CD8-positive, alpha-beta memory T cell (primary cell): Measurements from ENCODE around the gene NSD1. TPM values are rescaled to one million over a fixed set of nuclear protein-coding genes. Genes with fewer than 3 reads are reported as not detected.

Experiments
- CTCF ChIA-PET: fragments of 350-600 bp; sonication (Branson Sonifier 250); formaldehyde crosslinking; loops from one replicate; lab custom pipeline; 2021; ENCODE audit warnings: antibody characterized with exemption; lab: Charles Lee
- POLR2A ChIA-PET: fragments of 350-600 bp; sonication (Branson Sonifier 250); formaldehyde crosslinking; loops from one replicate; lab custom pipeline; 2021; ENCODE audit warnings: antibody characterized with exemption; lab: Charles Lee
- DNase-seq, 5 donors: peaks; one replicate each; pipeline versions ENCODE4 v3.0.0 to v3.0.0-alpha.2; 2020 to 2022; ENCODE audit warnings: mixed read lengths in 1 of 5
- H3K27ac ChIP-seq: one replicate; pipeline ENCODE4 v1.7.0; 2013; ENCODE audit warnings: low read depth, mild to moderate bottlenecking, low read length, moderate library complexity
- H3K27me3 ChIP-seq: 2 replicates; pipeline ENCODE4 v1.7.0; 2013; ENCODE audit warnings: low read length, mild to moderate bottlenecking; ENCODE audit not compliant: insufficient read depth, poor library complexity, severe bottlenecking
- H3K36me3 ChIP-seq: 2 replicates; pipeline ENCODE4 v1.7.0; 2013; ENCODE audit warnings: mild to moderate bottlenecking, low read length, moderate library complexity; ENCODE audit not compliant: insufficient read depth
- H3K4me1 ChIP-seq: 2 replicates; pipeline ENCODE4 v1.7.0; 2013; ENCODE audit warnings: mild to moderate bottlenecking, low read length, moderate library complexity; ENCODE audit not compliant: insufficient read depth
- H3K4me3 ChIP-seq: 2 replicates; pipeline ENCODE4 v1.7.0; 2013; ENCODE audit warnings: mild to moderate bottlenecking, low read length
- H3K9me3 ChIP-seq: 2 replicates; pipeline ENCODE4 v1.7.0; 2013; ENCODE audit warnings: mild to moderate bottlenecking, low read length
- H3K27ac Mint-ChIP-seq, 8 donors: one replicate each; pipeline ENCODE4 v1.8.0; 2020 to 2021; ENCODE audit warnings: mixed read lengths in 8 of 8, mild to moderate bottlenecking in 6 of 8, inconsistent platforms in 3 of 8, moderate library complexity in 3 of 8
- H3K27me3 Mint-ChIP-seq, 2 donors: one replicate each; pipeline ENCODE4 v1.8.0; 2020 to 2021; ENCODE audit warnings: mixed read lengths in 2 of 2, mild to moderate bottlenecking in 1 of 2, moderate library complexity in 1 of 2
- H3K36me3 Mint-ChIP-seq, 3 donors: one replicate each; pipeline ENCODE4 v1.8.0; 2020 to 2021; ENCODE audit warnings: mixed read lengths in 3 of 3, inconsistent platforms in 1 of 3, mild to moderate bottlenecking in 1 of 3
- H3K4me1 Mint-ChIP-seq, 3 donors: one replicate each; pipeline ENCODE4 v1.8.0; 2020 to 2021; ENCODE audit warnings: mixed read lengths in 3 of 3, inconsistent platforms in 1 of 3, mild to moderate bottlenecking in 1 of 3
- H3K4me3 Mint-ChIP-seq, 7 donors: one replicate each; pipeline ENCODE4 v1.8.0; 2020 to 2021; ENCODE audit warnings: mixed read lengths in 7 of 7, mild to moderate bottlenecking in 6 of 7, moderate library complexity in 4 of 7, inconsistent platforms in 2 of 7
- H3K9me3 Mint-ChIP-seq, 5 donors: one replicate each; pipeline ENCODE4 v1.8.0; 2020 to 2022; ENCODE audit warnings: mixed read lengths in 5 of 5, mild to moderate bottlenecking in 3 of 5, moderate library complexity in 2 of 5, inconsistent platforms in 1 of 5
- polyA plus RNA-seq: library from polyadenylated mRNA; unstranded; fragments of 300-500 nt; fragmentation: Illumina TruSeq; gene quantifications from one replicate; pipeline ENCODE4 v1.2.3, GENCODE V29; 2021
- total RNA-seq, 2 experiments: library from RNA; stranded (reverse); gene quantifications; one replicate each; pipeline ENCODE4 v1.2.3, GENCODE V29; 2021

NSD1 gene
- total and polyA plus RNA-seq, 3 experiments from 2014 or later, result 48.7 to 93.1 (median 86.7) TPM

DNA sequence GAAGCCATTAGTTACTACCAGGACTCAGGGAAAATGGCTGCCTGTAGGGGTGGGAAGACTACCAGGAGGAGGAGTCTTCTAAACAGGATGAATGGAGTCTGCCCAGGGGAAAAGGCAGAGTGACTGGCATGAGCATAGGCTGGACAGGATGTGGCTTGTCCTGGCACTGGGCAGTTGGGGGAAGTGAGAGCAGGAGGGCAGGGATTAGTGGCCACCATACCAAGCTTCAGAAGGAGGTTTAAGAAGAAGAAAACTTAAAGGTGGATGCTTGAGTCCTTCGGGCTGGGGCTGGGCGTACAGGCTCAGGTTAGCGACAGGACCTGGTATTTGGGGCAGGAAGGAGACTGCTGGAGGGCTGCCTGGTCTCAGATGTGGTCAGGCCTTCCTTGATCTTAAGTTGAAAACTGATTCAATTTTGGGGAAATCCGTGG, 5.0 kb upstream of the NSD1 start:
- Mint-ChIP-seq H3K4me1 (peaks cover 23 to 25% (median 25%) of the 10 kb centered on the region in 3 donors), H3K36me3 (no peaks in the 10 kb centered on the region), H3K4me3 (peak overlapping the region in 5 of 7 donors; percentile 3 to 70 (median 46)), H3K9me3 (no peaks in the 10 kb centered on the region), H3K27ac (peak overlapping the region in 7 of 8 donors; percentile 48 to 85 (median 76)), H3K27me3 (no peaks in the 10 kb centered on the region)
- Histone ChIP-seq H3K9me3 (no peaks in the 10 kb centered on the region), H3K4me3 (no peak overlapping the region), H3K36me3 (no peaks in the 10 kb centered on the region), H3K27ac (no peak overlapping the region), H3K4me1 (peaks cover 28% of the 10 kb centered on the region), H3K27me3 (no peaks in the 10 kb centered on the region)
- ChIA-PET POLR2A (no interaction called here), CTCF (interaction anchor here (0.8 to 4.8 kb wide), 2 partner anchors 15 to 16 kb away, joined by 4 to 24 read pairs; no protein-coding TSS in a partner anchor)
- peak in 1 of 5 donors; percentile 36 for DNase-seq

DNA sequence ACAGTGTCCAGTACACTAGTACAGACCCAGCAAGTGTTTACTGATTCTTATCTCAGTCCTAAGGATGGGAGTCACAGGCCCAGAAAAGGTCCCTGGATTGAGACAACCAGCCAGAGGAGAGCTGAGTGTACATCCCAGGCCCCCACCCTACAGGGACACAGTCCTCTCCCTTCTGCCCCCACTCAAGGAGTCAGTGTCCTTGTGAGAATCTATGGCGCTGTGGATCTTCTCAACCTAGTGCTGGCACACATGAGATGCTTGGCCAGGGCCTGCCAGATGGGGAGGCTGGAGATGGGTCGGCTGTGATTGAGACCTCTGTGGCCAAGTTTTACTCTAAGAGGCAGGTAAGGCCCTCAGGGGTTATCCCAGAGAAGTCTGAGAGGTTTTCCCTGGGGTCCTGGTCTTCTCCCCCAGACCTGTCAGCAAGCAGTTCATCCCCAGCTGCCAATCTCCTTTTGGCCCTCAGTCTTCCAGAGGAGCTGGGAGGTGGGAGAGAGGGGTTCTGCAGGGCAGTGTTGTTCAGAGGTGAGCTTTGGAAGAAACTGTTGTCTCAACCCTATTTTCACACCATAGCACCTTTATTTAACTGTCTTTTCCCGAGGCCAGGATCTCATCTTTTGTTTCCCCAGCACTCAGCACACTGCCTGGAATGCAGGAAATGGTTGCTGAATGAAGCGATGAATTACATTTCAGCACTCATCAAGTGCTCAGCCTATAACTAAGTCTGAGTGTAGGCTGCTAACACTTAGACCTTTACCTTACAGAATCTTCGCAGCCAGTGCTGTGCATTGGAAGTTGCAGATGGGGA, 3.2 kb upstream of the NSD1 start:
- DNase-seq, result no peak
- H3K9me3 Mint-ChIP-seq, result no peaks in the 10 kb centered on the region
- ChIA-PET POLR2A (no interaction called here), CTCF (interaction anchor here (1.4 to 5.1 kb wide), 2 partner anchors 12 to 17 kb away, joined by 3 to 30 read pairs; no protein-coding TSS in a partner anchor)
- H3K27me3 Mint-ChIP-seq, result no peaks in the 10 kb centered on the region
- Histone ChIP-seq H3K4me3 (no peak overlapping the region), H3K27me3 (no peaks in the 10 kb centered on the region), H3K27ac (no peak overlapping the region), H3K9me3 (no peaks in the 10 kb centered on the region), H3K36me3 (peaks cover 4% of the 10 kb centered on the region), H3K4me1 (peaks cover 38% of the 10 kb centered on the region)
- peaks cover under 1 to 11% (median 2%) of the 10 kb centered on the region in 3 donors for H3K36me3 Mint-ChIP-seq
- H3K27ac Mint-ChIP-seq, result peak overlapping the region in 6 of 8 donors; percentile 18 to 97 (median 72)
- peak overlapping the region in 3 of 7 donors; percentile 72 to 80 (median 78) for H3K4me3 Mint-ChIP-seq
- H3K4me1 Mint-ChIP-seq, result peaks cover 33 to 35% (median 35%) of the 10 kb centered on the region in 3 donors

DNA sequence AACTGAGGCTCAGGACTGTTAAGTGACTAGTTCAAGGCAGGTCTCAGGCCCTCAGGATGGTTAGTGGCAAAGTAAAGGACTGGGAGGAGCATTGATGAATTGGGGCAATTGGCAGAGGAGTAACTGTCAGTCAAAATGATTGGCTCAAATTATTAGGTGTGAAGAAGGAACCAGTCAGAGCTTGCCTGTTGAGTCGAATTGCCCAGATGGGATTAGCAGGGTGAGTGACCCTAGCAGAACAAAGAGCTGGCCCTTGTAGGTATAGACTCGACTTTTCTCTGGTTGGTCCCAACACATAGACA, 2.6 kb upstream of the NSD1 start:
- H3K9me3 ChIP-seq, result no peaks in the 10 kb centered on the region
- H3K27ac ChIP-seq, result no peak overlapping the region
- peaks cover 38 to 41% (median 39%) of the 10 kb centered on the region in 3 donors for H3K4me1 Mint-ChIP-seq
- POLR2A ChIA-PET, result no interaction called here
- peaks cover 3 to 16% (median 5%) of the 10 kb centered on the region in 3 donors for H3K36me3 Mint-ChIP-seq
- peaks cover 8% of the 10 kb centered on the region for H3K36me3 ChIP-seq
- CTCF ChIA-PET, result interaction anchor here (1.4 to 5.1 kb wide), 2 partner anchors 13 to 17 kb away, joined by 3 to 30 read pairs; no protein-coding TSS in a partner anchor
- H3K27me3 ChIP-seq, result no peaks in the 10 kb centered on the region
- peak overlapping the region in 5 of 7 donors; percentile 51 to 80 (median 72) for H3K4me3 Mint-ChIP-seq
- H3K27ac Mint-ChIP-seq, result peak overlapping the region in 5 of 8 donors; percentile 53 to 84 (median 80)
- H3K4me1 ChIP-seq, result peaks cover 43% of the 10 kb centered on the region
- no peak for DNase-seq
- no peaks in the 10 kb centered on the region for H3K27me3 Mint-ChIP-seq
- no peaks in the 10 kb centered on the region for H3K9me3 Mint-ChIP-seq
- H3K4me3 ChIP-seq, result no peak overlapping the region

DNA sequence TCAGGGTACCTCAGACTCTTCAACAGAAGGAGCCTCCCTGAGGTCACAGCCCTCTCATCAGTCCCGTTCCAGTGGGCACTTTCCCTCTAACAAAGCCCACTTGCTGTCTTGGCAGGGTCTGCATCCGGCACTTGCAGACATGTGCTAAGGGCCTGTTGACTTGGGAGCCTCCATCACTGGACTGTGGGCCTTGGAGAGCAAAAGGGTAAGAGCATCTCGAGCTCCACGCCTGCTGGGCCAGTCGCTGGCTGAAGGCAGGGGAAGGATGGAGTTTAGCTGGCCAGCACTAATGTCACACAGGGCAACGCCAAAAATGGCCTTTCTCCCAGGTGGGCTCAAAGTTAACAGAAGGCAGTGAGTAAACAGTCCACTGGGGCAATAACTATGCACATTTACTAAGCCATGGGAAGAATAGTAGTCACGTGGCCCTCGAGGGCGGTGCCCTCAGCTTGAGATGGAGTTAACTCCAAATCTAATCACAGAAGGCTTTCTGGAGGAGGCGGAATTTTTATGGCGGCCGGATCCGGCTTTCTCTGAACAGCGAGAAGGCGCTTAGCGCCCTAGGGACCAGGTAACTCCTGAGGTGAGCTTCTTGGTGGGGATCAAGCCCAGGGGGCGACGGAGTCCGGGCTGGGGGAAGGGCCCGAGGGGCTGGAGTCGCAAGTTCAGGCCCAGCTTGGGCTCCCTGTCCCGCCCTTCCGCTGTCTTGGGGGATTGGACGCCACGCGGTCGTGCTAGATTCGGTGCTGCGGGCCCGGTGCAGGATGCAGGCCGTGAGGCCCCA, 2.0 kb upstream of the NSD1 start:
- Mint-ChIP-seq H3K9me3 (no peaks in the 10 kb centered on the region), H3K4me1 (peaks cover 44 to 47% (median 44%) of the 10 kb centered on the region in 3 donors), H3K36me3 (peaks cover 3 to 22% (median 5%) of the 10 kb centered on the region in 3 donors), H3K27ac (peak overlapping the region in 7 of 8 donors; percentile 8 to 84 (median 63)), H3K4me3 (peak overlapping the region; percentile 41 to 80 (median 68)), H3K27me3 (no peaks in the 10 kb centered on the region)
- peaks cover 8% of the 10 kb centered on the region for H3K36me3 ChIP-seq
- peaks cover 49% of the 10 kb centered on the region for H3K4me1 ChIP-seq
- no peaks in the 10 kb centered on the region for H3K9me3 ChIP-seq
- H3K27ac ChIP-seq, result no peak overlapping the region
- ChIA-PET POLR2A (no interaction called here), CTCF (interaction anchor here (1.4 to 5.1 kb wide), 2 partner anchors 13 to 18 kb away, joined by 3 to 30 read pairs; no protein-coding TSS in a partner anchor)
- no peak overlapping the region for H3K4me3 ChIP-seq
- no peaks in the 10 kb centered on the region for H3K27me3 ChIP-seq
- no peak for DNase-seq

DNA sequence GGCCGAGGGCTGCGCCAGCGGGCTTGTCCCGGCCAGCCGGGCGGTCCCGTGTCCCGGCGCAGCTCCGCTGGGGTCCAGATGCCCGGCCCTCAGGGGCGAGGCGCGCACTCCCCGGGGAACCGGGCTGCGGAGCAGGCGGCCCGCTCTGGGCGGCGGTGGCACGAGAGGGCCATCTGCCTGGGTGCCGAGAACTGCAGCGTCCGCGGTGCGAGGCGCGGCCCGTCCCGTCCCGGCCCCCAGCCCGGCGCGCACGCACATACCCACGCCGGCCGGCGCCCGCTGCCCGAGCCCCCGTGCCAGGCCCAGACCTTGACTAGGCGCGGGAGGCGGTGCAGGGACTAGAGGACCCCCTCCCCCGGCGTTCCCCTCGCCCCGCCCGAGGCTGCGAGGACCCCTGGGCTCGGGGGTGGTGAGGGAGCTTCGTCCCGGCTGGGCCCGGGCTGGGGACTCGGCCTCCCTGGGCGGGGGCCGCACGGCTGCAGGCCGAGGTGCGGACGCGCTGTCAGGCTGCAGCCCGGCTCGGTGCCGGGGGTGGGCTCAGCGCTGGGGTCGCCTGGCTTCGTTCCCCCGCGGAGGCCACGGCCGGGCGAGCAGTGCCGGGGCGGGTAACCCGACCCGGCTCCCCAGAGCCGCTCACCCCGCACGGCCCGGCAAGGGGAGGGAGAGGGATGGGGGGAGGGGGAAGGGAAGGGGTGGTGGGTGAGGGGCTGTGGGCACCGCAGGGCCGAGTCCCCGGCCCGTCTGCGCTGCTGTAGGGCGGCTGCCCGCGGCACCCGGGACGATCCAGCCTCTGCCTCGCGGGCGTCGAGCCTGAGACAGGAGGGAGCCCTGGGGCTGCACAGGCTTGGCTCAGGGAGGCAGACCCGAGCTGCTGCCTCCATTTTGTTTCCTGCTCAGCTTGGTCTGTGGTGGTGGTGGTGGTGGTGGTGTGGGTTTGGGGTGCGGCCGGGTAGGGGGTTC, 1.2 kb upstream of the NSD1 start:
- Mint-ChIP-seq H3K27ac (peak overlapping the region in 6 of 8 donors; percentile 41 to 77 (median 66)), H3K36me3 (peaks cover 3 to 30% (median 9%) of the 10 kb centered on the region in 3 donors), H3K4me1 (peaks cover 52 to 55% (median 53%) of the 10 kb centered on the region in 3 donors), H3K27me3 (no peaks in the 10 kb centered on the region), H3K9me3 (no peaks in the 10 kb centered on the region), H3K4me3 (peak overlapping the region; percentile 24 to 91 (median 56))
- Histone ChIP-seq H3K9me3 (no peaks in the 10 kb centered on the region), H3K36me3 (peaks cover 12% of the 10 kb centered on the region), H3K4me3 (peak overlapping the region; percentile 48), H3K27ac (peak overlapping the region; percentile 74), H3K27me3 (no peaks in the 10 kb centered on the region), H3K4me1 (peaks cover 58% of the 10 kb centered on the region)
- ChIA-PET POLR2A (interaction anchor here (0.5 to 2.9 kb wide), 7 partner anchors 15 to 485 kb away, joined by 3 to 16 read pairs (median 3); partner anchors contain the start of genes GRK6 and TSPAN17), CTCF (interaction anchor here (5.1 kb wide), 1 partner anchor 19 kb away, joined by 30 read pairs; no protein-coding TSS in a partner anchor)
- DNase-seq, result peak in 3 of 5 donors; percentile 26 to 63 (median 32)

DNA sequence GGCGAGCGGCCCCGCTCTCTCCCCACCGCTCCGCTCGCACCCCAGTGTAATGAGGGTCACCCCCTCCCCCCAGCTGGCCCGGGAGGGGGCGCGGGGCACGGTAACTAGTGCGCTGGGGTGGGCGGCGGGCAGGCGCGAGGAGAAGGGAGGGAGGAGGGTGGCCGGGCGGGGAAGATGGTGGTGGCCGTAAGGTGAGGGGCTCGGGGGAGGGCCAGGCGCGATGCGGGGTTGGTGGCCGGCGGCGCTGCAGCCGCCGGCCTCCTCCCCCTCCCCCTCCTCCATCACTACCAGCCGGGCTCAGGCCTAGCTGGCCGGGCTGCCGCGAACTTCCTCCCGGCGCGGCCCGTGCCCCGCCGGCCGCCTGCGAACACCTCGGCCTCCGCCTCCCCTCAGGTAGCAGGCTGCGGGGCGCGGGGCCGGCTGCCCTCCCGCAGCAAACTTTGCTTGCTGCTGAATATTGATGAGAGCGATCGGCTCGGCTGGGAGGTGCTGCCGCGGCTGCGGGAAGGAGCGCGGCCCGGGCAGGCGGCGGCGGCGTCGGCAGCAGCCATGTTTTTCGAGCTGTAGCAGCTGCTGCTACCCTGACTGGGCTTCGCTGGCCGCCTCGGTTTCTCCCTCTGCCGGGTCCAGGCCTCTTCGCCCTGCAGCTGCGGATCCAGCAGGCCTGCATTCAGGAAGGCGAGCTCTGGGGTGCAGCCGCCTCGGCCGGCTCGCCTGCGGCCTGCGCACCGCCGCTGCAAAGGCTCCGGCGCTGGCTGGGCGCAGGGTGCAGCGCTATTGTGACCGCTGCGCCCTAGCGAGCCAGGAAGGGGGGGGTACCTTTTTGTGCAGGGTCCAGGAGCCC, 502 bp downstream of the NSD1 start:
- Histone ChIP-seq H3K4me3 (peak overlapping the region; percentile 65), H3K9me3 (no peaks in the 10 kb centered on the region), H3K4me1 (peaks cover 57% of the 10 kb centered on the region), H3K27ac (peak overlapping the region; percentile 13), H3K36me3 (peaks cover 21% of the 10 kb centered on the region), H3K27me3 (no peaks in the 10 kb centered on the region)
- DNase-seq, result peak; percentile 27 to 65 (median 49)
- Mint-ChIP-seq H3K27ac (peak overlapping the region; percentile 43 to 97 (median 90)), H3K9me3 (no peaks in the 10 kb centered on the region), H3K4me3 (peak overlapping the region; percentile 82 to 93 (median 88)), H3K36me3 (peaks cover 3 to 37% (median 9%) of the 10 kb centered on the region in 3 donors), H3K27me3 (no peaks in the 10 kb centered on the region), H3K4me1 (peaks cover 44 to 53% (median 47%) of the 10 kb centered on the region in 3 donors)
- ChIA-PET POLR2A (interaction anchor here (0.6 to 2.9 kb wide), 4 partner anchors 20 to 1337 kb away, joined by 3 to 16 read pairs (median 4); no protein-coding TSS in a partner anchor), CTCF (interaction anchor here (0.7 to 5.1 kb wide), 3 partner anchors 20 to 52 kb away, joined by 3 to 30 read pairs (median 3); no protein-coding TSS in a partner anchor)
